Activated CD4-positive, alpha-beta T cell treated with anti-CD3 and anti-CD28 coated beads, Interleukin-2, Interleukin-4, amounts not matched to agents 100 ng/mL and 50 ng/mL, durations not matched to agents 16 hours and 8 hours (primary cell): ENCODE results near the gene IFIH1.
A peak's percentile ranks its signal among the peaks of the same experiment; 100 is the strongest.

ENCODE experiments used
- DNase-seq: peaks from one replicate; pipeline ENCODE4 v3.0.0-alpha.2; 2020; ENCODE audit warnings: low spot score

Gene IFIH1

DNA sequence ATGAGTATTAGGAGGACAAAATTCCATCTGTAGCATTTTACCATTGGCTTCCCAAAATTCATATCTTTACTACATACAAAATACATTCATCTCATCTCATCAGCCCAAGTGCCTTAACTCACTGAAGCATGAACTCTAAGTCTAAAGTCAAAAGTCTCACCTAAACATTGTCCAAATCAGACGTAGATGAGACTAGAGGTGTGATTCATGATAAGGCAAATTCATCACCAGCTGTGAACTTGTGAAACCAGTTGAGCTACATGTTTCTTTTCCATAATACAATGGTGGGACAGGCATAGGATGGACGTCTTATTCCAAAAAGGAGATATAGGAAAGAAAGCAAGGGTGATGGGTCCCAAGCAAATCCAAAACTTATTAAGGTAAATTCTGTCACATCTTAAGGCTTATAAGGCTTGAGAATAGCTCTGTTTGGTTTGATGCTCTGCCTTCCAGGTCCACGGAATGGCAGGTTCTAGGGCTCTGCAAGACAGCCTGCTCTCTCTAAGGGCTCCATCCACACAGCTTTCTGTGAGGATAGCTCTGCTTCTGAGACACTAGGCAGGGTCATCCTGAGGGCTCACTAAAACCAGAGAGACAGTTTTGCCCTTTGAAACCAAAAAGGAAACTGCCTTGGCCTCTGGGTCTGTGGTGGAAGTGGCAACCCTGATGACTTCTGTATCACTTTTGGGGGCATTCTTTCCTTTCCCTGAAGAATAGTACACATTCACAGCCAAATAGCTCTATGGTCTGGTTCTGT, 9.6 kb downstream of the IFIH1 start:
- DNase-seq = no peak

GRCh38 chr2:162305901-162306300, 12.6 kb downstream of the IFIH1 start:
- DNase-seq = no peak

- no peak for DNase-seq
Observed at GRCh38 chr2:162301877-162302276, 16.6 kb downstream of the IFIH1 start.

- DNase-seq = peak; percentile 57
Observed at GRCh38 chr2:162301151-162301804, 17.2 kb downstream of the IFIH1 start.

- DNase-seq = no peak
Observed at GRCh38 chr2:162300266-162300665, 18.2 kb downstream of the IFIH1 start.

GRCh38 chr2:162298669-162299335, 19.7 kb downstream of the IFIH1 start:
- DNase-seq = no peak

DNA sequence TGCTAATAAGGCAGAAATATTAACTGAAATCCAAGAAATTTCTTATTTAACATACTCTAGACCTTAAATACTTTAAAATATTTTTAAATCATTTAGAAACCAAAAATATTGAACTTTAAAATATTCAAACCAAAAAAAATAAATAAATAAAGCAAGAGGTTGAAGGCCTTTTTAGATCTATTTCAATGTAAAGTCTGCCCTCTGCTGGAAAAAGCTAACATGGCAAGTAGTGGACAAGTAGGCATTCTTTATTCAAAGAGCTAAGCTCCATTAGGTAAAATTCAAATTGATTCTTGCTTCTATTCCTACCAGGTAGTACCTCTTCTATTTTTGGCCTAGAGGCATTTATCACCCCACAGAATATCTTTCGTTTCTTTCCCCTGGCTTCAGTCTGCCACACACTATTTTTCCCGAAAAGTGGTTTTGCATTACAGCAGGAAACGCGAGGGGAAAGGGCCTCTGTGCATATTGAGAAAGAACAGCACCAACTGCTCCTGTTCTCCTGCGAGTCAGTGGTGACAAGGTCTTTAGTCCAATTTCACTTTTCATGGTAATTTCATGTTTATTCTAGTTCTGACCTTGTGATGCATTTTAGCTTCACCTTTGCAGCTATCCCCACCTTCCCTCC, 20.4 kb downstream of the IFIH1 start:
- peak; percentile 74 for DNase-seq

DNA sequence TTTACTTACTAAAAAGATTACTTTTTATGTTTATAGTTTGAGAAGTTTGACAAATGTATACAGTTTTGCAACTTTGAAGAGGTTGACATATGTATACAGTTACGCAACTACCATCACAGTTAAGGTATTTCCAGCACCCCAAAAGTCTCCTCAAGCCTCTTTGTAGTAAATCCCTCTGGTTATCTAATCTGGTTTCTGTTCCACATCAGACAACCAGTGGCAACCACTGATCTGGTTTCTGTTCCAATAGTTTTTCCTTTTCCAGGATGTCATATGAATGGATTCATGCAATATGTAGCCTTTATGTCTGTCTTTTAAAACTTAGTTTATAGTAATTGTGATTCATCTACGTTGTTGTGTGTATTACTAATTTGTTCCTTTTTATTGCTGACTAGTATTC, 23.5 kb downstream of the IFIH1 start:
- no peak for DNase-seq

GRCh38 chr2:162293122-162293786, 25.2 kb downstream of the IFIH1 start:
- no peak for DNase-seq

GRCh38 chr2:162291748-162292147, 26.7 kb downstream of the IFIH1 start:
- DNase-seq = no peak

DNA sequence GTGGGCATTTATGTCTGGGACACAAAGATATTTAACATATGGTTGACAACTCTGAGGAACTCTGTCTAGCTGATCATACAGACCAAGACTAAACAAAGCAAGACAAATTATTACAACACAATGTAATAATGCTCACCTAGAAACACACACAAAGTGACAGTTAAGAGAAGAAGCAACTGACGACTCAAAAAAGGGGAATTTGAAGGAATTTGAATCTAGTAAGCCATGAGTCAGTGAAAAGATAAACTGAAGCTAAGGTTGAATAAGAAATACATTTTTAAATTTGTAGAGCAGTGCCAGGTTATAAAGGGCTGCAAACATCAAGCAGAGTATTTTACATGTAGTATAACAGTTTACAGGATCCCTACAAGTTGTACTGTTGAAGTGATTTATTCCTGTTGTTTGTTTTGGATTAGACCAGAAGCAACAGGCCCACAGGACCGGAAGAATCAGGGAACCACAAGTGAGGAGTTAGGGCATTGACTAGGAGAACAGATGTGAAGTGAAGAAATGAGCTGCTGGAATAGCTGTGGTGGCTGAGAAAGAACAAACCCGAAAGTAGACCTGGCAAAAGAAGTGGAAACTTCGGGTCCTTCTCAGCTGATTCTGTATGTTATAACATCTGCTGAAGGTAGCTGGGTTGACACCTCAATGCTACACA, 35.6 kb downstream of the IFIH1 start:
- DNase-seq = no peak

DNA sequence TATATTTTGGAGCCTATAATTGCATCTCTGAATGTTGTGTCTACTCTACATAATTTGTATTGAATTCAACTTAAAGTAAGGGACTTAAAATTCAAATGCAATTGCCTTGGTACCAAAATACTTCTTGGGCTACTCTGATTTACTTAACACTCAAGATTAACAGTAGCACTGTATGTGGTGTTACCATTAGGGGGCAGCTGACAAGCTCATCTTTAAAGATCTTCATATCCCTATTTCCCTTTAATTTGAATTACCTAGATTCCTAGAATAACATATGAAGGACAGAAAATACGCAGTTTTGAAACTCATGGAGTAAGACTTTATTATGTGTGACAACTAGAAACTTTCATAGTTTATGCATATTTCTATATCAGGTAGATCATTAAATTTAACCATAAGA, 37.8 kb downstream of the IFIH1 start:
- DNase-seq = no peak

GRCh38 chr2:162277381-162277780, 41.1 kb downstream of the IFIH1 start:
- DNase-seq = no peak

DNA sequence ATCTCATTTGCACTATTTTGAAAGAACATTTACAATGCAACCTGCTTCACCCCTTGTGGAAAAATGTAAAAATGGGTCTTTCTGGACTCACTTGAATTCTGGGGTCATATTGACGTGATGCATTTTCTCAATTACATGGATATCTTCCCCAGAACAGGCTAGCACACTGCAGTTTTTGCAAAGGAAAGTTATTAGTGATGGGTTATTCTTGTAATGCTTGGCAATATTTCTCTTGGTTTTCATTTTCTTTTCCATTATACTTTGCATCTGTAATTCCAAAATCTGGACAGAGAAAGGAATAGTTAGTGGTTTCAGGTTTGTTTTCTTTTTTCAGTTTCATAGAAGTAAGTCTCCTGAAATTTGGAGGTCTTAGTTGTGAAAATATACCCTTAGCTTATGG, 50.5 kb downstream of the IFIH1 start:
- no peak for DNase-seq

GRCh38 chr2:162267496-162267895, 51.0 kb downstream of the IFIH1 start:
- no peak for DNase-seq

- DNase-seq = no peak
Observed at GRCh38 chr2:162266460-162266760, 52.1 kb downstream of the IFIH1 start.

- DNase-seq = no peak
Observed at GRCh38 chr2:162265666-162266459, 52.6 kb downstream of the IFIH1 start.

- peak; percentile 9 for DNase-seq
Observed at GRCh38 chr2:162261032-162261945, 57.2 kb downstream of the IFIH1 start.

DNA sequence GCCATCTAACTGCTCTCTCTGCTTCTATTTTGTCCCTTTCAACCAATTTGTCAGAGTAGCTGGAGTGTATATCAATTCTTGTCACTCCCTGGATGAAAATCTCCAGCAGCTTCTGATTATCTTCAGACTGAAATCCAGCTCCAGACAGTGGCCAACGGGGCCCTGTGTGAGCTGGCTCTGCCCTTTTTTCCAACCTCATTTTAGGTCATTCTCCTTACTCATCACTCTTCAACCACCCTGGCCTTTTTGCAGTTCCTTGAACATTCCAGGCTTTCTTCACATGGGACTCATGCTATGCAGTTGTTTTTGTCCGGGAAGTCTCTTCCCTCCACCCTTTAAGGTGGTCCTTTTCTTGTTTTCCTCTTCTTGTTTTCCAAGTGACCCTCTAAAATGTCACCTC, 59.8 kb downstream of the IFIH1 start:
- no peak for DNase-seq

DNA sequence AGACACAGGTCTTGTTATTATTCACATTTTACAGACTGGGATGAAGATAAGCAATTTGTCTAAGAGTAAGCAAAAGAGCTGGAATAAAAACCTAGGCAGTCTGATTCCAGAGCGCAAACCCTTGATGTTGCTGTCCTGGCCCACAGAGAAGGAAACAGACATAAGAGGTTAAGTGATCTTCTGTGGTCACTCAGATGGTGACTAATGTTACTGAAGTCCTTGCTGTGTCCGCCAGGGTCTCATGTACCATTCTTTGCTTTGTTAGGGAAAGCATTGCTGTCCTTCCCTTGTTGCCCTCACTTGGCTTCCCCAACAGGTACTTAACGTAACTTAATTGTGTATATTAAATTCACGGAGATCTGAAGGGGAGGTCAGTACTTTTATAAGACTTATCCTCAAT, 60.3 kb downstream of the IFIH1 start:
- DNase-seq = no peak
